ENCODE data around the gene OPCML.

OPCML gene

GRCh38 chr11:133408402-133408801 is 123.9 kb downstream of the OPCML start:
- no peak for DNase-seq

GRCh38 chr11:133406489-133406888 is 125.8 kb downstream of the OPCML start:
- DNase-seq: no peak

GRCh38 chr11:133403900-133404299 is 128.4 kb downstream of the OPCML start:
- DNase-seq: no peak

GRCh38 chr11:133402551-133402950 is 129.8 kb downstream of the OPCML start:
- DNase-seq: no peak

GRCh38 chr11:133399855-133400625 is 132.3 kb downstream of the OPCML start:
- DNase-seq: no peak

- DNase-seq: no peak
Measured at GRCh38 chr11:133399294-133399693, 133.0 kb downstream of the OPCML start.

GRCh38 chr11:133390803-133391202 is 141.5 kb downstream of the OPCML start:
- DNase-seq: no peak

GRCh38 chr11:133388975-133389568 is 143.2 kb downstream of the OPCML start:
- no peak for DNase-seq

- DNase-seq: no peak
Measured at GRCh38 chr11:133388260-133388659, 144.0 kb downstream of the OPCML start.

- DNase-seq: no peak
Measured at GRCh38 chr11:133386852-133387251, 145.4 kb downstream of the OPCML start.

GRCh38 chr11:133386262-133386661 is 146.0 kb downstream of the OPCML start:
- DNase-seq: peak; percentile 75

- DNase-seq: no peak
Measured at GRCh38 chr11:133385781-133386180, 146.5 kb downstream of the OPCML start.

GRCh38 chr11:133384731-133385130 is 147.6 kb downstream of the OPCML start:
- DNase-seq: no peak

GRCh38 chr11:133383689-133384088 is 148.6 kb downstream of the OPCML start:
- no peak for DNase-seq

GRCh38 chr11:133383201-133383600 is 149.1 kb downstream of the OPCML start:
- no peak for DNase-seq

GRCh38 chr11:133382131-133382812 is 150.0 kb downstream of the OPCML start:
- no peak for DNase-seq

- DNase-seq: no peak
Measured at GRCh38 chr11:133381761-133382130, 150.6 kb downstream of the OPCML start.

GRCh38 chr11:133366147-133366546 is 166.2 kb downstream of the OPCML start:
- DNase-seq: no peak

- DNase-seq: no peak
Measured at GRCh38 chr11:133362916-133363315, 169.4 kb downstream of the OPCML start.

GRCh38 chr11:133362156-133362555 is 170.1 kb downstream of the OPCML start:
- DNase-seq: no peak

- DNase-seq: no peak
Measured at GRCh38 chr11:133361689-133361994, 170.7 kb downstream of the OPCML start.

GRCh38 chr11:133360860-133361688 is 171.2 kb downstream of the OPCML start:
- DNase-seq: no peak

- no peak for DNase-seq
Measured at GRCh38 chr11:133355095-133355494, 177.2 kb downstream of the OPCML start.
